CD4-positive, alpha-beta T cell (primary cell): Measurements from ENCODE around the gene AKAP7. TPM values are rescaled to one million over a fixed set of nuclear protein-coding genes. Genes with fewer than 3 reads are reported as not detected.
A peak's percentile ranks its signal among the peaks of the same experiment; 100 is the strongest.

Source experiments
- ATAC-seq: fragments of 200-7000 bp; cut with Tn5 transposase; one replicate; pipeline ENCODE4 v1.10.0; 2022; ENCODE audit warnings: mild to moderate bottlenecking; ENCODE audit not compliant: poor library complexity
- CTCF ChIA-PET: fragments of 350-600 bp; sonication (Branson Sonifier 250); formaldehyde crosslinking; loops from one replicate; lab custom pipeline; 2021; ENCODE audit warnings: antibody characterized with exemption, inconsistent platforms; lab: Charles Lee
- POLR2A ChIA-PET: fragments of 350-600 bp; sonication (Branson Sonifier 250); formaldehyde crosslinking; loops from one replicate; lab custom pipeline; 2021; ENCODE audit warnings: antibody characterized with exemption, inconsistent platforms; lab: Charles Lee
- DNase-seq, 14 experiments: peaks; one replicate each; pipeline ENCODE4 v3.0.0-alpha.2; 2013 to 2020; ENCODE audit warnings: mixed read lengths in 2 of 14
- H3K27ac ChIP-seq, 2 donors: one replicate each; pipeline versions ENCODE4 v1.5.1 to v1.7.0; 2013; ENCODE audit warnings: low read length in 2 of 2, low read depth in 1 of 2, mild to moderate bottlenecking in 1 of 2
- H3K27me3 ChIP-seq, 2 experiments: 1 replicate in 1 of 2; 2 replicates in 1 of 2; pipeline versions ENCODE4 v1.6.1 to v1.7.0; 2013; ENCODE audit warnings: low read length in 2 of 2, control low read depth in 1 of 2, mild to moderate bottlenecking in 1 of 2, moderate library complexity in 1 of 2; ENCODE audit not compliant: insufficient read depth in 2 of 2, control insufficient read depth in 1 of 2
- H3K36me3 ChIP-seq: one replicate; pipeline ENCODE4 v1.6.1; 2013; ENCODE audit warnings: low read length, control low read depth; ENCODE audit not compliant: insufficient read depth
- H3K4me1 ChIP-seq: one replicate; pipeline ENCODE4 v1.6.1; 2013; ENCODE audit warnings: low read length, control low read depth; ENCODE audit not compliant: insufficient read depth
- H3K4me3 ChIP-seq: one replicate; pipeline ENCODE4 v1.5.1; 2013; ENCODE audit warnings: mild to moderate bottlenecking, low read length, moderate library complexity
- H3K9me3 ChIP-seq, 2 experiments: 1 replicate in 1 of 2; 2 replicates in 1 of 2; pipeline versions ENCODE4 v1.6.1 to v1.7.0; 2013; ENCODE audit warnings: low read length in 2 of 2, mild to moderate bottlenecking in 2 of 2, control low read depth in 1 of 2, moderate library complexity in 1 of 2; ENCODE audit not compliant: control insufficient read depth in 1 of 2, insufficient read depth in 1 of 2
- H3K27ac Mint-ChIP-seq: one replicate; pipeline ENCODE4 v1.8.0; 2020; ENCODE audit warnings: mixed read lengths
- H3K27me3 Mint-ChIP-seq: one replicate; pipeline ENCODE4 v1.8.0; 2021; ENCODE audit warnings: mixed read lengths
- H3K36me3 Mint-ChIP-seq: one replicate; pipeline ENCODE4 v1.8.0; 2021; ENCODE audit warnings: low read depth, mixed read lengths
- H3K4me1 Mint-ChIP-seq: one replicate; pipeline ENCODE4 v1.8.0; 2021; ENCODE audit warnings: low read depth, mixed read lengths
- H3K4me3 Mint-ChIP-seq: one replicate; pipeline ENCODE4 v1.8.0; 2020; ENCODE audit warnings: mild to moderate bottlenecking, mixed read lengths
- H3K9me3 Mint-ChIP-seq: one replicate; pipeline ENCODE4 v1.8.0; 2020; ENCODE audit warnings: mixed read lengths
- intact Hi-C, 2 experiments: fragments of 100-400 bp; cut with DNase I in 1 of 2; cut with micrococcal nuclease in 1 of 2; formaldehyde crosslinking; loops; one replicate each; pipeline versions ENCODE4 v1.15.1 to v1.9.0; 2023 to 2025; cut with DNase I, micrococcal nuclease
- total RNA-seq, 174 experiments: library from RNA in 2 of 174; stranded (reverse) in 2 of 174; gene quantifications; one replicate each; pipeline ENCODE4 v1.2.3 and lab custom pipeline; 2021 to 2026
- TF ChIP-seq, protein P1 (sequence below): fragments of 200-600 bp; IDR thresholded peaks from one replicate; pipeline ENCODE4 v1.8.0; 2022; ENCODE audit warnings: antibody characterized with exemption, mild to moderate bottlenecking

The AKAP7 gene
- total RNA-seq, 2 experiments from 2014 or later = 9.1 to 12.2 TPM

DNA sequence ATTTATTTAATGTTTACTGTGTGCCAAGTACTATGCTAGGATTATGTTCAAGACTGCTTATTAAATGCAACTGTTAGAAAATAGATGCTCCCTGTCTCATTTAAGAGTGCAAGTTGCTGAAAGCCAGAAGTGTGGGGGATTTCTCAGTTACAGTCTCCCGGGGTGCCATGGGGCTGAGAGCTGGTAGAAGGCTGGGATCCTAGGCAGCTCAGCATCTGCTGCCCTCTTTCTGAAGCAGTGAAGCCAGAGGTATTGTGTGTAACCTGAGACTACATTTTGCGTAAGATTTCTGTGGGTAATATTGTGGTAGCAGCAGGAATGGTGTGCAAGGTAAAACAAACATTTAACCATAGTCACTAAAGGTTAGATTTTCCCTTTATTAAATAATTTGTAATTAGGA, 120.6 kb downstream of the AKAP7 start:
- Histone ChIP-seq H3K9me3 (peaks cover 0 to 3% of the 10 kb centered on the region in 2 experiments), H3K36me3 (no peaks in the 10 kb centered on the region), H3K27ac (no peak overlapping the region), H3K27me3 (no peaks in the 10 kb centered on the region), H3K4me3 (no peak overlapping the region), H3K4me1 (no peaks in the 10 kb centered on the region)
- CTCF ChIA-PET = no interaction called here
- POLR2A ChIA-PET = interaction anchor here (1.3 to 1.7 kb wide), 3 partner anchors 9 to 56 kb away, joined by 3 to 6 read pairs (median 5); no protein-coding TSS in a partner anchor
- Mint-ChIP-seq H3K9me3 (no peaks in the 10 kb centered on the region), H3K27ac (peak overlapping the region; percentile 59), H3K27me3 (no peaks in the 10 kb centered on the region), H3K4me1 (peaks cover 67% of the 10 kb centered on the region), H3K4me3 (no peak overlapping the region), H3K36me3 (peaks cover 44% of the 10 kb centered on the region)
- DNase-seq (no peak), ATAC-seq (no peak)
- TF ChIP-seq, protein P1, sequence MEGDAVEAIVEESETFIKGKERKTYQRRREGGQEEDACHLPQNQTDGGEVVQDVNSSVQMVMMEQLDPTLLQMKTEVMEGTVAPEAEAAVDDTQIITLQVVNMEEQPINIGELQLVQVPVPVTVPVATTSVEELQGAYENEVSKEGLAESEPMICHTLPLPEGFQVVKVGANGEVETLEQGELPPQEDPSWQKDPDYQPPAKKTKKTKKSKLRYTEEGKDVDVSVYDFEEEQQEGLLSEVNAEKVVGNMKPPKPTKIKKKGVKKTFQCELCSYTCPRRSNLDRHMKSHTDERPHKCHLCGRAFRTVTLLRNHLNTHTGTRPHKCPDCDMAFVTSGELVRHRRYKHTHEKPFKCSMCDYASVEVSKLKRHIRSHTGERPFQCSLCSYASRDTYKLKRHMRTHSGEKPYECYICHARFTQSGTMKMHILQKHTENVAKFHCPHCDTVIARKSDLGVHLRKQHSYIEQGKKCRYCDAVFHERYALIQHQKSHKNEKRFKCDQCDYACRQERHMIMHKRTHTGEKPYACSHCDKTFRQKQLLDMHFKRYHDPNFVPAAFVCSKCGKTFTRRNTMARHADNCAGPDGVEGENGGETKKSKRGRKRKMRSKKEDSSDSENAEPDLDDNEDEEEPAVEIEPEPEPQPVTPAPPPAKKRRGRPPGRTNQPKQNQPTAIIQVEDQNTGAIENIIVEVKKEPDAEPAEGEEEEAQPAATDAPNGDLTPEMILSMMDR = no peak
- intact Hi-C loops = loop anchor here in 1 of 2 experiments (10.0 kb wide), 1 partner anchor 51 kb away; no protein-coding TSS in a partner anchor

- peaks cover 52% of the 10 kb centered on the region for H3K36me3 Mint-ChIP-seq
- TF ChIP-seq, protein P1 = no peak
- no peak for ATAC-seq
- intact Hi-C loops = loop anchor here in 1 of 2 experiments (10.0 kb wide), 1 partner anchor 52 kb away; no protein-coding TSS in a partner anchor
- H3K9me3 Mint-ChIP-seq = no peaks in the 10 kb centered on the region
- H3K4me1 Mint-ChIP-seq = peaks cover 55% of the 10 kb centered on the region
- ChIA-PET CTCF (interaction anchor here (0.5 kb wide), 1 partner anchor 13 kb away, joined by 3 read pairs; no protein-coding TSS in a partner anchor), POLR2A (no interaction called here)
- Histone ChIP-seq H3K27me3 (no peaks in the 10 kb centered on the region), H3K27ac (no peak overlapping the region), H3K36me3 (no peaks in the 10 kb centered on the region), H3K4me1 (no peaks in the 10 kb centered on the region), H3K9me3 (peaks cover 0 to 4% of the 10 kb centered on the region in 2 experiments), H3K4me3 (no peak overlapping the region)
- H3K27ac Mint-ChIP-seq = peak overlapping the region; percentile 18
- H3K27me3 Mint-ChIP-seq = no peaks in the 10 kb centered on the region
- DNase-seq = no peak
- H3K4me3 Mint-ChIP-seq = no peak overlapping the region
Observed at GRCh38 chr6:131257104-131257503, 121.8 kb downstream of the AKAP7 start.

DNA sequence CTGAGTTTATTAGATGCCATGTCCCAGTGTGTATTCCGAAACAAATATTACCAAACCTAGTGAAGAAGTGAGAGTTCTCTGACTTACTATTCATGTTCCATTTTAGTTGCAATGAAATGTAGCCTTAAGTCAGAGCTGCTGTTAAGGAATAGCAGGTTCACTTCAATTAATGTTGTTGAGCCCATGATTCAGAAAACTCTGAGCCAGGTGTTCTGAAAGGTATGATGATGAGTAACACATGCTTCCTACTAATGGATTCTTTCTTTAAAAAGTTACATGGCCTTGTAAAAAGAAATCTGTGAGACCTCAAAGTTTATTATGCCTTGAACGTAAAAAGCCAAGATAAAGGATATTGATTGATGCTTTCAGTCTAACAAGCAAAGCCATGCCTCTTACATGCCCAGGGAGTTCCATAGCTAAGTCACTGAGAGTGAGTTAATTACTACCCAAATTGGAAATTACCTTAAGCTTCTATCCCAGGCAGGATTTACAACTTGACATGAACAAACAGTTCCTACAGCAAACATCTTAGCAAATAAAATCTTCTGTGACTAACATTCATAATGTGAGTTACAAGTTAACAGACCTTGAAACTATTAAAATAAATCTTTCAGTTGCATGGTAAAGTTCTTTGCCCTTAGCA, 122.9 kb downstream of the AKAP7 start:
- H3K9me3 ChIP-seq = peaks cover 0 to 4% of the 10 kb centered on the region in 2 experiments
- ATAC-seq (no peak), DNase-seq (no peak)
- H3K27ac Mint-ChIP-seq = peak overlapping the region; percentile 6
- intact Hi-C loops = loop anchor here in 1 of 2 experiments (10.0 kb wide), 1 partner anchor 53 kb away; no protein-coding TSS in a partner anchor
- no peaks in the 10 kb centered on the region for H3K27me3 Mint-ChIP-seq
- H3K4me1 Mint-ChIP-seq = peaks cover 45% of the 10 kb centered on the region
- POLR2A ChIA-PET = interaction anchor here (0.7 to 1.3 kb wide), 2 partner anchors 12 to 24 kb away, joined by 4 read pairs; no protein-coding TSS in a partner anchor
- no peaks in the 10 kb centered on the region for H3K9me3 Mint-ChIP-seq
- CTCF ChIA-PET = no interaction called here
- H3K36me3 Mint-ChIP-seq = peaks cover 59% of the 10 kb centered on the region
- H3K4me3 Mint-ChIP-seq = no peak overlapping the region
- H3K27ac ChIP-seq = no peak overlapping the region
- no peaks in the 10 kb centered on the region for H3K36me3 ChIP-seq
- H3K4me3 ChIP-seq = no peak overlapping the region
- H3K27me3 ChIP-seq = no peaks in the 10 kb centered on the region
- no peaks in the 10 kb centered on the region for H3K4me1 ChIP-seq
- TF ChIP-seq, protein P1 = no peak
